Suppressor macrophage treated with lipopolysaccharide for 4 hours (primary cell): Measurements from ENCODE around the gene ANO8.
"Not testable (repeated sequence)": the region's sequence is repeated elsewhere in the genome, so short reads cannot be mapped to it uniquely, and the experiment has no call there.

ENCODE experiments used
- DNase-seq: peaks from one replicate; pipeline ENCODE4 v3.0.0-alpha.2; 2020

ANO8 gene

GRCh38 chr19:17309198-17309964, 25.3 kb downstream of the ANO8 start, which contains the start of gene DDA1:
Gene DDA1, plus strand, starts transcription at chr19:17309563. Its CDS starts 92 bp downstream, at chr19:17309655.
- peak; percentile 100 for DNase-seq

GRCh38 chr19:17307876-17308377, 26.7 kb downstream of the ANO8 start:
- DNase-seq, result no peak

- DNase-seq, result no peak
Observed at GRCh38 chr19:17306285-17306714, 28.4 kb downstream of the ANO8 start.

- DNase-seq, result peak; percentile 97
Observed at GRCh38 chr19:17305517-17306284, 29.0 kb downstream of the ANO8 start, which contains the start of gene MRPL34. Gene MRPL34, plus strand, starts transcription at chr19:17305872. Its CDS starts 21 bp downstream, at chr19:17305893.

GRCh38 chr19:17305216-17305516, 29.5 kb downstream of the ANO8 start:
- DNase-seq, result no peak

- DNase-seq, result no peak
Observed at GRCh38 chr19:17304386-17305215, 30.1 kb downstream of the ANO8 start.

- DNase-seq, result no peak
Observed at GRCh38 chr19:17303940-17304267, 30.8 kb downstream of the ANO8 start.

GRCh38 chr19:17303167-17303939, 31.3 kb downstream of the ANO8 start, which contains the start of gene ABHD8:
Gene ABHD8, minus strand, starts transcription at chr19:17303425. Its CDS starts 1,809 bp downstream, at chr19:17301616.
- peak; percentile 98 for DNase-seq

GRCh38 chr19:17302391-17303166, 32.1 kb downstream of the ANO8 start:
- peak; percentile 52 for DNase-seq

GRCh38 chr19:17300992-17301619, 33.5 kb downstream of the ANO8 start:
- DNase-seq, result no peak

GRCh38 chr19:17296976-17297375, 37.7 kb downstream of the ANO8 start:
- DNase-seq, result no peak

GRCh38 chr19:17296273-17296672, 38.4 kb downstream of the ANO8 start:
- no peak for DNase-seq

GRCh38 chr19:17295551-17295950, 39.1 kb downstream of the ANO8 start:
- not testable (repeated sequence) for DNase-seq

GRCh38 chr19:17294051-17294891, 40.4 kb downstream of the ANO8 start:
- DNase-seq, result peak; percentile 34

- DNase-seq, result no peak
Observed at GRCh38 chr19:17293605-17294004, 41.0 kb downstream of the ANO8 start.

- DNase-seq, result peak; percentile 87
Observed at GRCh38 chr19:17292301-17293074, 42.2 kb downstream of the ANO8 start.

GRCh38 chr19:17289489-17289888, 45.2 kb downstream of the ANO8 start:
- DNase-seq, result peak; percentile 79

- no peak for DNase-seq
Observed at GRCh38 chr19:17286752-17287151, 47.9 kb downstream of the ANO8 start.

- no peak for DNase-seq
Observed at GRCh38 chr19:17286263-17286662, 48.4 kb downstream of the ANO8 start.
